ENCODE data around the gene ANGPTL4.
"Not testable (repeated sequence)": the region's sequence is repeated elsewhere in the genome, so short reads cannot be mapped to it uniquely, and the experiment has no call there.

- TF ChIP-seq GATAD2B (IDR thresholded peaks at IDR 0.05; ENCODE audit: borderline replicate concordance); ZBTB7A (IDR thresholded peaks at IDR 0.05; ENCODE audit: borderline replicate concordance, control insufficient read depth, low read depth, low read length); ZNF384 (IDR thresholded peaks at IDR 0.05; ENCODE audit: low read depth, low read length); TSHZ1 (CRISPR knock-in tag; IDR thresholded peaks at IDR 0.05); CEBPG (CRISPR knock-in tag; IDR thresholded peaks at IDR 0.05); CEBPG (tag; conservative IDR thresholded peaks at IDR 0.05 in 1 of 2, IDR thresholded peaks at IDR 0.05 in 1 of 2): not testable (repeated sequence)
- TF ChIP-seq, protein P1, sequence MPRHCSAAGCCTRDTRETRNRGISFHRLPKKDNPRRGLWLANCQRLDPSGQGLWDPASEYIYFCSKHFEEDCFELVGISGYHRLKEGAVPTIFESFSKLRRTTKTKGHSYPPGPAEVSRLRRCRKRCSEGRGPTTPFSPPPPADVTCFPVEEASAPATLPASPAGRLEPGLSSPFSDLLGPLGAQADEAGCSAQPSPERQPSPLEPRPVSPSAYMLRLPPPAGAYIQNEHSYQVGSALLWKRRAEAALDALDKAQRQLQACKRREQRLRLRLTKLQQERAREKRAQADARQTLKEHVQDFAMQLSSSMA (CRISPR knock-in tag; IDR thresholded peaks at IDR 0.05) = not testable (repeated sequence)
Measured at GRCh38 chr19:8410718-8411117, 46.8 kb downstream of the ANGPTL4 start.
